Activated naive CD4-positive, alpha-beta T cell treated with Interleukin-2 at 50 U/mL for 16 hours (primary cell): ENCODE measurements around the gene LDAF1.
"Not testable (repeated sequence)": the region's sequence is repeated elsewhere in the genome, so short reads cannot be mapped to it uniquely, and the experiment has no call there.

ENCODE experiments used
- DNase-seq: peaks from one replicate; pipeline ENCODE4 v3.0.0-alpha.2; 2020

Gene LDAF1

DNA sequence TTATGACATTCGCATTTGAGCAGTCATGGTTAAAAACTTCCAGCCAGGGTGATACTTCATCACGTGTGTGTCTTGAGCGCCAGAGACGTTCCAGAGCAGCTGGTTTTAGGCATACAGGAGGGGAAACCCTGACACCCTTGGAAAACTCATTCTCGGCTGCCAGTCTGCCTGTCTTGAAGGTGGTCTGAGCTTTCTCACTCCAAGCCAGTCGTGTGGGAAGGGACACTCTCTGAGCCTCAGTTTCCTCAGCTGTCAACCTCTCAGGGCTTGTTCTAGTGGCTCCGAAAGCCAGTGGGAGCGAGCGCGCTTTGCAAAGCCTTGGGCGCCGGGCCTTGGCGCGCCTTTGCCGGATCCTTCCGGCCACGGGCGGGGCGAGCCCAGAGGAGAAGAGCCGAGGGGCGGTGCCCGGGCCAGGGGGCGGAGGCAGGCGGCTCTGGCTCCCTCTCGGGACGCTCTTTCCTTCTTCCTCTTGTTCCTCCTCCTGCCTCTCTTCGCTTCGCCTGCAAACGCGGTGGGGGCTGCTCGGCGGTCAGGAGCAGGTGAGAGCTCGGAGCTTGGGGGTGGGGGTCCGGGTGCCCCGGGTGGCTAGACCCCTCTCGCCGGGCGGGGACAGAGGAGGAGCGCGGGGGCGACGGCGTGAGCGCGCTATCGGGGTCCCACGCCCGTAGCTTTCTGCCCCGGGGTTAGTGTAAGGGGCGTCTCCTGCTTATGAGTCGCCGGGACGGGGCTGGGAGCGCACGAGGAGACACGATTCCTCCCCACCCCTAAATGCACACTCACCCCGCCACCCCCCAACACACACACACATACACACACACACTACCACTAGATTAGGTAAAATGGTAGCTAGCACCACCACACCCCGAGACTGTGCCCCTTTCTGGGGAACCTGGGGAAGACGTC, at the start of gene LDAF1:
TSS of gene LDAF1 (plus strand) at position 467 of the 903 bp plus-strand sequence. CDS start 2,509 bp downstream, outside the sequence.
- DNase-seq = peak; percentile 82

DNA sequence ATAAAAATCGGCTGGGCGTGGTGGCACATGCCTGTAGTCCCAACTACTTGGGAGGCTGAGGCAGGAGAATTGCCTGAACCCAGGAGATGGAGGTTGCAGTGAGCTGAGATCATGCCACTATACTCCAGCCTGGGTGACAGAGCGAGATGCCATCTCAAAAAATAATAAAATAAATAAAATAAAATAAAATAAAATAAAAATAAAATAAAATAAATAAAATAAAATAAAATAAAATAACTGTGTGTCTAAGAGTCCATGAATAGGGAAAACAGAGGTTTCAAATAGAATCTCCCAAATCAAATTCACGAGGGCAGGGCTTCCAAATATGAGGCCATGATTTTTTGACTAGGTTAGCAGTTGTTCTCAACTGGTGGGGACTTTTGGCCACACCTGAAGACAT, 42.9 kb upstream of the LDAF1 start:
- not testable (repeated sequence) for DNase-seq

DNA sequence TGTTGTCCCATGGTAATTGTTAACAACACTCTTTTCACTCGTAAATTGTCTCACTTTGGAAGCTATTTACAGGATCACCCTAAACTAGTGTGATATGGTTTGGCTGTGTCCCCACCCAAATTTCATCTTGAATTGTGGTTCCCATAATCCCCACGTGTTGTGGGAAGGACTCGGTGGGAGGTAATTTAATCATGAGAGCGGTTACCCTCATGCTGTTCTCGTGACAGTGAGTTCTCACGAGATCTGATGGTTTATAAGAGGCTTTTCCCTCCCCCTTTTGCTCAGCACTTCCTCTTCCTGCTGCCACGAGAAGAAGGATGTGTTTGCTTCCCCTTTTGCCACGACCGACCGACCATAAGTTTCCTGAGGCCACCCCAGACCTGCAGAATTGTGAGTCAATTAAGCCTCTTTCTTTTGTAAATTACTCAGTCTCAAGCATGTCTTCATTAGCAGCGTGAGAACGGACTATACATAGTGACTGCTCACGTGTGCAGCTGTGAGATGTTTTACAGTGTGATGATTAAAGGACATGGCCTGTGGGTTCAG, 42.3 kb upstream of the LDAF1 start:
- no peak for DNase-seq

DNA sequence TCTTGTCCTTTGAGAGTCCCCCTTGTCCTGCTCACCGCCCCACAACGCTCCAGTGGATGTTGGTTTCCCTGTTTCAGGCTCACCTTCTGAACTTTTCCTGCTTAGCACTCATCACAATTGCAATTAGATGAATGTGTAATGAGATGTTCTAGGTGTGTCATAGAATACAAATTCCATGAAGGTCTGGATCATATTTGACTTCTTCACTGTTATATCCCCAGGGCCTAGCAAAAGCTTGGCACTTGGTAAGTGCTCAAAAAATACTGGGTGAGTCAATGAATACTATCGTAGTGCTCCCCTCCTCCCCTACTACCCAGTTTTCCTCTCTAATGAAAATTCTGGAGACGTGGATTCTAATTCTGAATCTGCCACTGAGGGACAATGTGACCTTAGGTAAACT, 40.9 kb upstream of the LDAF1 start:
- DNase-seq = no peak

DNA sequence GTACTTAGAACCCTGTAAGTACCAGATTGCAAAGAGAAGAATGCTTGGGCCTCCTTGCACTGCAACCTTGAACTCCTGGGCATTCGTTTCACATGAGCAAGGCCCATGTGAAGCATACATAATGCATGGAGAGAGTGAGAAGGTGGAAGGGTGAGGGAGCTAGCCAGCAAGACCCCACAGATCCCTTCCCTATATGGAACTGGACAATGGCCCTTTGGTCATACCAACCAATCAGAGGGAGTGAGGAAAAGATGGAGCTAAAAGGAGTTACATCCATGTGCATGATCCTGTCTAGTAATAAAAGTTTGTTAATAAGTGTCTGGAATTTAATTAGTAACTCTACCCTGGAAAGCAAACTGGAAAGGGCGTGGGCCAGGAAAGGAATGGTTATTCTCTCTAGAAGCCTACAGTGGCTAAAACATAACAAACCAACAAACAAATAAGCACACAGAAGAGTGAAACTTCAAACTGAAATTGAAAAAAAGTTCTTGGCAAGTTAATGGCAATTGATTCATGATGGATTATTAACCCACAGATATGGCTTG, 37.4 kb upstream of the LDAF1 start:
- no peak for DNase-seq

- DNase-seq = no peak
These were observed 33.3 kb upstream of the LDAF1 start for GRCh38 chr16:21125191-21125590.

GRCh38 chr16:21126518-21126917, 32.0 kb upstream of the LDAF1 start:
- no peak for DNase-seq

DNA sequence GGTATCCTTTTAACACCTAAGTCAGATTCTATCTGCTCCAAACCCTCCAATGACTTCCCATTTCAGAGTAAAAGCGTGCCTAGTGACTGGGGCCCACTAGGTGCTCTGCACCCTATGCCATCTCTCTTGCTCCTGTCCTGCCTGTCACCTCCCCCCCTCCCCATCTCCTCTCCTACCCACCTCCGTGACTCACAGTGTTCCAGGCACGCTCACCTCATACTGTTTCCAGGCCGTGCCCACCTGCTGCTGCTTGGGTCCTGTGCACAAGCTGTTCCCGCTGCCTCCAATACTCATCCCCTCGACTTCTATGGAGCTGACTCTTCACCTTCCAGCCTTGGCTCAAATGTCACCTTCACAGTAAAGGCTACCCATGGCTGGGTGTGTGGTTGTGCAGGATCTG, 29.5 kb upstream of the LDAF1 start:
- DNase-seq = no peak

GRCh38 chr16:21130811-21131210, 27.7 kb upstream of the LDAF1 start:
- no peak for DNase-seq

DNA sequence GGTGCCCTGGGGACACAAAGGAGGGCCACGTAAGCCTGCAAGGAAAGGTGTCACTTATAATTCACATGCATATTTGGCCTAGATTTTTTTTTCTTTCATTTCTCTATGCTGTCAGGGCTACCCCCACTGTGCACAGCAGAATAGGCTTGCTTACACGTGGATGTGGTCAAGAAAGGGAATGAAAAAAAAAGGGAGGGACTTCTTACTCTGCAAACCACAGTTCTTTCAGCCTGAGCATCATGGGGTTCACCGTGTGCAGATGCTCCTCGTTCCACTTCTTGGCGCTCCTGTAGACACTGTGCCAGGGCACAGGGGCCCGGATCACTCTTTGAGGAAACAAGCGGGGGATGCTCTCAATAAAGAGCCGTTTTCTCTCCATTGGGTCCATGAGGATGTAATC, 24.4 kb upstream of the LDAF1 start:
- DNase-seq = no peak

GRCh38 chr16:21145738-21146137, 12.7 kb upstream of the LDAF1 start:
- no peak for DNase-seq

DNA sequence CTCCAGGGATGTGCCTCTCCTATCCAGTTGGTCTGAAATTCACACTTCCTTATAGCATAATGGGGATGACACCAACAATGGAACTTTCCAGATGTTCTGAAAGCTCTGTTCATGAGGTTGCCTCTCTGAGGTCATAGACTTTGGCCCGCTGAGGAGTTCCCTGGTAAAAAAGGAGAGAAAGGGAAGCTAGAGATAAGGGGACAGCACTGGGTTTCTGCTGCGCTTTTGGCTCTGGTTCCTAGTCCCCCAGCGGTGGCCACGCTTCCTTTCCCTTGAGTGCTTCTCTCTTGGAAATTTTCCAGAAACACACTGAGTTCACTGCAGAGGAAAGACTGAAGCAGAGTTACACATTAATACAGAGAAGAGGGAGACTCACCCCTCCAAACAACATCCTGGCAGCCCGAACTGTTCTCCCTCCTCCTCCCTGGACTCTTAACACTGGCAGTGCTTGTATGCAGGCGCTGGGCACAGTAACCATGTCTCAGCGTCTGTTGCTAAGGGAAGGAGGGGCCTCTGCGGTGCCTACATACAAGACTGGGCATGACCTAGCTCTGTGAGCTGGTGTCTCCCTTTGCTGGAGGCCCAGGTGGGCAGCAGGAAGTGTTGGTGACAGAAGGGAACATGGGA, 8.0 kb upstream of the LDAF1 start, which contains the start of gene DNAH3:
TSS of gene DNAH3 (minus strand) at position 472 of the 627 bp plus-strand sequence. CDS start 527 bp downstream, outside the sequence.
- no peak for DNase-seq

GRCh38 chr16:21152160-21153030, 6.1 kb upstream of the LDAF1 start:
- DNase-seq = not testable (repeated sequence)

DNA sequence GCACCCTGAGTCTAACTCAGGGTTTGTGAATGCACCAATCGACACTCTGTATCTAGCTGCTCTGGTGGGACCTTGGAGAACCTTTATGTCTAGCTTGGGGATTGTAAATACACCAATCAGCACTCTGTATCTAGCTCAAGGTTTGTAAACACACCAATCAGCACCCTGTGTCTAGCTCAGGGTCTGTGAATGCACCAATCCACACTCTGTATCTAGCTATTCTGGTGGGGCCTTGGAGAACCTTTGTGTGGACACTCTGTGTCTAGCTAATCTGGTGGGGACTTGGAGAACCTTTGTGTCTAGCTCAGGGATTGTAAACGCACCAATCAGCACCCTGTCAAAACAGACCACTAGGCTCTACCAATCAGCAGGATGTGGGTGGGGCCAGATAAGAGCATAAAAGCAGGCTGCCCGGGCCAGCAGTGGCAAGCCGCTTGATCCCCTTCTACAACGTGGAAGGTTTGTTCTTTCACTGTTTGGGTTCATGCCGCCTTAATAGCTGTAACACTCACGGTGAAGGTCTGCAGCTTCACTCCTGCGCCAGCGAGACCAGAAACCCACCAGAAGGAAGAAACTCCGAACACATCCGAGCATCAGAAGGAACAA, 5.2 kb upstream of the LDAF1 start:
- not testable (repeated sequence) for DNase-seq

DNA sequence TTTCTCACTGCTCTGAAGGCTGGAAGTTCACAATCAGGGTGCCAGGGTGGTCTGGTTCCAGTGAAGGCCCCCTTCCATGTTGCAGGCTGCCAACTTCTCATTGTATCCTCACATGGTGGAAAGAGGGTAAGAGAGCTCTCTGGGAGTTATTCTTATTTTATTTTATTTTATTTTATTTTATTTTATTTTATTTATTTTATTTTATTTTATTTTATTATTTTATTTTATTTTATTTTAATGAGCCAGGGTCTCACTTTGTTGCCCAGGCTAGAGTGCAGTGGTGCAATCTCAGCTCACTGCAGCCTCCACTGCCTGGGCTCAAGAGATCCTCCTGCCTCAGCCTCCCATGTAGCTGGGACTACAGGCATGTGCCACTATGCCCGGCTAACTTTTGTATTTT, 2.5 kb upstream of the LDAF1 start:
- not testable (repeated sequence) for DNase-seq

GRCh38 chr16:21156767-21157467, 1.6 kb upstream of the LDAF1 start:
- DNase-seq = no peak

- no peak for DNase-seq
These were observed 842 bp upstream of the LDAF1 start for GRCh38 chr16:21157632-21158031.

GRCh38 chr16:21159281-21159951, 942 bp downstream of the LDAF1 start:
- peak; percentile 12 for DNase-seq

DNA sequence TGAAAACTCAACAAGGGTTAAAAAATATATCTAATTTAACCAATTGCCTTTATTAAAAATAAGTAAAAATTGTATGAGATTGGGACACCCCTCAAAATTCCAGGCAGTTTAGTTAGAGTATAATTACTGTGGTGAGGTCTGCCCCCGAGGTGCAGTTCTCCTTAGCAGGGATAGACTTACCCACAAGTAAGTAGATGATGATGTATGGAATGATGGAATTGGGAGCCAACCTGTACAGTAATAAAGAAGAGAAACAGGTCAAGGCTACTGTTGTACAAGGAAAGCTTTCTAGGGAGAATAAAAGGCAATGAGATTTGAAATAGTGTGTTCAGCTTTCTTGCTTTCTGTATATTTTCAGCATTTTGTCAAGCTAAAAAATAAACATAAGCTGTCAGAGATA, 1.8 kb downstream of the LDAF1 start:
- DNase-seq = no peak

DNA sequence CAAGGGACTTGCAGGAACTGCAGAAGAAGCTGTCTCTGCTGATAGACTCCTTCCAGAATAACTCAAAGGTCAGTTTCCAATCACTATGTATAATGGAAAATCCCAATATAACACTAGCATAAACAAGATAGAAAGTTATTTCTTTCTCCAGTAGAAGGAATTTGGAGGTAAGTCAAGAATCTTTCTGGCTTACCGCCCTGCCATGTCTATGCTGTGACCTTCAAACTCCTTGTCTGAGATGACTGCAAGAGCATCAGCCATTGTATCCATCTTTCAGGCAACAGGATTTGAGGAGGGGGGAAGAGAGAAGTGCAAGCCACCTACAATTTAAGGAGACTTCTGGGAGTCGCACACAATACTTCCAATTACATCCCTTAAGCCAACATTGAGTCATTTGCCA, 2.7 kb downstream of the LDAF1 start:
- DNase-seq = no peak

GRCh38 chr16:21162661-21163151, 4.2 kb downstream of the LDAF1 start:
- DNase-seq = no peak
